GM19438 (cell line): Measurements from ENCODE around the gene COL17A1.

ENCODE experiments used
- ATAC-seq: cut with Tn5 transposase; IDR thresholded peaks from one replicate; pipeline ENCODE4 v1.9.1; 2021; ENCODE audit warnings: low read depth; ENCODE audit not compliant: unreplicated experiment

Gene COL17A1

GRCh38 chr10:104034401-104035193 is 51.1 kb downstream of the COL17A1 start:
- no peak for ATAC-seq

- ATAC-seq, result no peak
Observed at GRCh38 chr10:104033966-104034365, 51.7 kb downstream of the COL17A1 start.

GRCh38 chr10:104033401-104033930 is 52.2 kb downstream of the COL17A1 start:
- no peak for ATAC-seq

- ATAC-seq, result no peak
Observed at GRCh38 chr10:104032144-104032775, 53.4 kb downstream of the COL17A1 start.

GRCh38 chr10:104031631-104032030 is 54.0 kb downstream of the COL17A1 start:
- no peak for ATAC-seq

- ATAC-seq, result no peak
Observed at GRCh38 chr10:104029521-104029860, 56.2 kb downstream of the COL17A1 start.

GRCh38 chr10:104028823-104029520 is 56.7 kb downstream of the COL17A1 start:
- no peak for ATAC-seq

GRCh38 chr10:104028146-104028545 is 57.5 kb downstream of the COL17A1 start:
- ATAC-seq, result no peak

- no peak for ATAC-seq
Observed at GRCh38 chr10:104026762-104027161, 58.9 kb downstream of the COL17A1 start.

- ATAC-seq, result no peak
Observed at GRCh38 chr10:104025524-104025923, 60.2 kb downstream of the COL17A1 start.

- no peak for ATAC-seq
Observed at GRCh38 chr10:104022026-104022425, 63.7 kb downstream of the COL17A1 start.

- no peak for ATAC-seq
Observed at GRCh38 chr10:104021246-104021645, 64.4 kb downstream of the COL17A1 start.

- ATAC-seq, result no peak
Observed at GRCh38 chr10:104020020-104020419, 65.7 kb downstream of the COL17A1 start.

- ATAC-seq, result no peak
Observed at GRCh38 chr10:104018471-104018870, 67.2 kb downstream of the COL17A1 start.

GRCh38 chr10:104016661-104017060 is 69.0 kb downstream of the COL17A1 start:
- no peak for ATAC-seq

- no peak for ATAC-seq
Observed at GRCh38 chr10:104014176-104014575, 71.5 kb downstream of the COL17A1 start.

- ATAC-seq, result no peak
Observed at GRCh38 chr10:104013489-104013888, 72.2 kb downstream of the COL17A1 start.

GRCh38 chr10:104011904-104012303 is 73.8 kb downstream of the COL17A1 start:
- no peak for ATAC-seq

- no peak for ATAC-seq
Observed at GRCh38 chr10:104005172-104005863, 80.4 kb downstream of the COL17A1 start.

- ATAC-seq, result no peak
Observed at GRCh38 chr10:104002911-104003310, 82.8 kb downstream of the COL17A1 start.

GRCh38 chr10:103998805-103999204 is 86.9 kb downstream of the COL17A1 start:
- no peak for ATAC-seq
